Activated naive CD8-positive, alpha-beta T cell treated with anti-CD3 and anti-CD28 coated beads, Interleukin-2, amount 50 U/mL, for 16 hours (primary cell): ENCODE measurements around the gene IMPDH1.

Experiments used
- DNase-seq: peaks from one replicate; pipeline ENCODE4 v3.0.0-alpha.2; 2020; ENCODE audit warnings: low read depth, low spot score

IMPDH1 gene

DNA sequence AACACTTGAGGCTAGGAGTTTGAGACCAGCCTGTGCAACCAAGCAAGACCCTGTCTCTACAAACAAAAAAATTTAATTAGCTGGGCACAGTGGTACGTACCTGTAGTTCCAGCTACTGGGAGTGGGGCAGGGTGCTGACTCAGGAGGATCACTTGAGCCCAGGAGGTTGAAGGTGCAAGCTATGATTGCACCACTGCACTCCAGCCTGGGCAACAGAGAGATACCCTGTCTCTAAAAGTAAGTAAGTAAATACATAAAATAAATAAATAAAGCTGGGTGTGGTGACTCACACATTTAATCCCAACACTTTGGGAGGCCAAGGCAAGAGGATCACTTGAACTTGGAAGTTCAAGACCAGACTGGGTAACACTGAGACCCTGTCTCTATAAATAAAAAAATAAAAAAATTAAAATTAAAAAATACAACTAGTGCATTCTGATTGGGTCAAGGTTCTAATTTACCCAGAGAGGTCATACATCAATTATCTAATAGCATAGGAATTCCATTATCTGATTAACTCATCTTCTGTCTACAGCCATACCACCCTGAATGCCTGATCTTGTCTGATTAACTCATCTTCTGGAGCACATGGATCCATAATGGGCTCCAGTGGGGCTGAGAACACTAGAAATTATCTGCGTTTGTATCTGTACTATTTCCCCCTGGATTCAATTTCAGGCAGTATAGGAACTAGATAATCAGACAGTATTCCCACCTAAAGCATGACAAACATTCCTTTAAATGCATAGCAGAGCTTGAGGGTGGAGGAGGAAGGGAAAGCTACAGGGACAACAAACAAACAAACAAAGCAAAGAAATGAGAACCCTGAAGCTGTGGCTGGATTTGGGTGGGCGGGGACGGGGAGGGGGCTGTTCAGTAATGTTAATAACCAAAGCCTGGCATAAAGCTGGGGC, 24.9 kb upstream of the IMPDH1 start:
- DNase-seq: no peak

DNA sequence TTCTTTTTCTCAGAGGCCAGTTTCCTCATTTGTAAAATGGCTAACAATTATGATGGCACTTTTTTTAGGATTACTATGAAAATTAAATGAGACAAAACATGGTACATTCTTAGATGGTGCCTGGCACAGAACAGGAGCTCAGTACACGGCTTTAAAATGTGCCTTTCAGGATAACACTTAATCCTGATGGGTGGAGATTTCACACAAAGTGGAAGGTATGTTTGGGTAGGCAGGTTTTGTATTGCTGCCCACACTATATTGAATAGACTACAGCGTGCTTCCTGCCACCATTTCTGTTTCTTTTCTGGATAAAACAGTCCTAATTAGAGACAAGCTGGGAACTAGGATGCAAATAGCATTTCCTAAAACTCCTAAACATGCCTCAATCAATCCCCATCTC, 22.0 kb upstream of the IMPDH1 start:
- no peak for DNase-seq

DNA sequence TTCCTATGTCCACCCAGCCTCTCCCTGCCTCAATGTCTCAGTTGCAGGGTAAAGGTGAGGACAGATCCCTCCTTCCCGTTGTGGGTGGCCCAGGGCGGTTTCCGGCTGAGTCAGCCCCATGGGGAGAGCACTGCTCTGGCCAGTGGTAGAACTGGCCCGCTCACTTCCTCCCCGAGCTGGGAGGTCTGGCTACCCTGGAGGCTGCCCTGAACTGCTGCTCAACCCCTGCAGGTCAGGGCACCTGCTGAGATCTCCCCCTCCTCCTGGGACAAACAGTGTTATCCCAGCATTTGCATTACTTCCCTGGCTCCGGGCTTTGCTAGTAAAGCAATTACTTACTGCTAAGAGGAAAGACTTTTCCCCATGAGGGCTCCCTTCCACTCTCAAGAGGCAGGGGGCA, 21.4 kb upstream of the IMPDH1 start:
- no peak for DNase-seq

DNA sequence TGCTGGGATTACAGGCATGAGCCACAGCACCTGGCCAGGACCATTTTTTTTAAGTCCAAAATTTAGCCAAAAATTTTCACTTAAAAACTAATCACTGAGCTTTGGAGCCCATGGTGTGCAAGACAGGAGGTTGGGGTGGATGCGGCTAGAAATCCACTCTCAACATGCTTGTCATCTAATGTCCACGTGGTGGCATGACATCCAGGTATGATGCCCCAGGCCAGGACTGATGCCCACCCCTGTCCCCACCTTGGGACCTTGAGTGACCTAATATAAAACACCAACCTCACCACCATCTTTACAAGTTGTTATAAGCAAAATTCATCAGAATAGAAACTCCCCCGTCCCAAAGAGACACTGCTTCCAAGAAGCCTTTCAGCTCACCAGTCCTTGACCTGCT, 20.4 kb upstream of the IMPDH1 start:
- no peak for DNase-seq

DNA sequence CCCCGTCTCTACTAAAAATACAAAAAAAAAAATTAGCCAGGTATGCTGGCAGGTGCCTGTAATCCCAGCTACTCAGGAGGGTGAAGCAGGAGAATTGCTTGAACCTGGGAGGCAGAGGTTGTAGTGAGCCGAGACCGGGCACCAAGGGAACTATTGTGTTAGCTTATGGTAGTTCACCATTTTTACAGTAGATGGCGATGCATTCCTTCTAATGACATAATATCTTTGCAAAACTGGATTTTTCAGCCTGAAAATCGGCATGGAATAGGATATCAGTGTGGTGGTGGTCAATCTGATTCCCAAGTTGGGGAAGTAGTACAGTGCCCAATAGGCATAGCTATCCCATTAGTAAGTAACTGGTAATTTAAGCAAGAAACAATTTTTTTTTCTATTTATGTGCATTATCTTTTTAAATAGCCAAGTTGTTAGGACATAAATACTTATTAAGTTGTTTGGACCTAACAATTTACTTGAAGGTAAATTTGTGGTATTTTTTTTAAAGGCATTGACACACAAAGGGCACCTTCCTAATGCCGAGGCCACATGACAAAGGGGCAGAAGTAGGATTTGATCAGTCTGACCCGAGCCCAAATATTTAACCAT, 17.6 kb upstream of the IMPDH1 start:
- no peak for DNase-seq

DNA sequence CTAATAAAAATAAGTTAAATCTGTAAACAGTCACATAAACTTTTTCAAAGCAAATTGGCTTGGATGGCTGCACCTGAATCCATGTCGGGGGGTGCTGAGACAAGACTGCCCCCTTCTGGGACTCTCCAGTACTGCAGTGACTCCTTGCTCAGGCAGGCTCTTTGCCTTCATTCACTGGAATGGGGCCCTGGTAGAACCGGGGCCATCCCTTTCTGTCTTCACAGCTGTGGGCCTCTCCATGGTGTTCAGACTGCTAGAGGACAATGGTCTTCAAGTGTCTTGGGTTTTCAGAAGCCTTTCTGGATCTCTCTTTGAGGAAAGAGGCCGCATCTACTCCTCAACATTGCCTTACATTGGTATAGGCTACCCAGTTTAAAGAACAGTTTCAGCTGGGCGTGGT, 16.1 kb upstream of the IMPDH1 start:
- DNase-seq: peak; percentile 33

DNA sequence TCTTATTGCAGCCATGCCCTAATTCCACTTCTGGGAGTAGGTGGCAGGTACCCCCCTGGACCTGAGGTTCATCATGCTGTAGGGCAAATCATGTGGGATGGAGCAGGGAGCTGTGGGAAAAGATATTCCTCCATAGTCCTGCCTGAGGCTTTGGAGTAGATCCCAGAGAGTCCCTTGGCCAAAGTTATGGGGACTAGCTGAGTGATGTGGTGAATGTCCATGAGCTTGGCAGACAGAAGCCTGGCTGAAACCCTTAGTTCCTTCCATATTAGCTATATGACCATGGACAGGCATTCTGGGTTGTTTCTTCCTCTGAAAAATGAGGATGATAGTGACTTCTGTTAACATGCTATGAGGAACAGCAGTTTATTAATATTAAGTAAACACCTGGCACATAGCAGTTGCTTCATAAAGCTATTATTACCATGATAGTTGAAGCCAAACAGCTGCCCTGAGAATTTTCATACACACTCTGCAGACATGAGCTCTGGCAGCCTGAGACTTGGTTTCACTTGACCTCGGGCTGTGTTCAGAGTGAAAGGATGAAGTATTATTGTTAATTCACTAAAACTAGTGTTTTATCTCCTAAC, 15.0 kb upstream of the IMPDH1 start:
- DNase-seq: no peak

DNA sequence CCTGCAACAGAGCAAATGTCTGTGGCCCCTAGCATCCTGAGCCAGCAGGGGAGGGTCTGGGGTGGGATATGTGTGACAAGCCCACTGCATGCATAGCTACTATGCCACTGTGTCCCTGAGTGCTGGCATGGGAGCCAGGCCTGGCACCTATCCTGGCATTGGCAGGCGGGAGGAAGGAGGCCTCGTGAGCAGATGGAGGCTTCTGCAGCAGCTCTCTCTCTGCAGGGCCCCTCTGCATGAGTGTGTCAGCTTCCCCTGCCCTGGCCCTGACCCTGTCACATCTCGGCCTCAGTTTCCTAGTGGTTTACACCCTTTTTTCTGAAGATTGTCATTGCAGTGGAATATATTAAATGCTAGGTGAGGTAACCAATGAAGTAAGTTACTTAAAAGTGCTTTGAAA, 13.1 kb upstream of the IMPDH1 start:
- DNase-seq: no peak

DNA sequence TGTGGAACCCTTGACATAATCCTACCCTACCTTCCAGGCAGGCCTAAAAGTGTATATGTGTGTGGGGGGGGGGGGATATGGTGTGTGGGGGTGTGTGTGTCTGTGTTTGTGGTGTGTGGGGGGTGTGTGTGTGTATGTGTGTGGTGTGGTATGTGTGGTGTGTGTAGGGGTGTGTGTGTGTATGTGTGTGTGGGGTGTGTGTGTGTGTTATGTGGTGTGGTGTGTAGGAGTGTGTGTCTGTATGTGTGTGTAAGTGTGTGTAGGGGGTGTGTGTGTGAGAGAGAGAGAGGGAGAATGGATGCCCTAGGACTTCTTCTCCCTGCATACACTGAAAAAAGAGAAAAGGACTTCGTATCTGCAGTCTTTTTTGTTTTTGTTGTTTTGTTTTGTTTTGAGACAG, 12.3 kb upstream of the IMPDH1 start:
- DNase-seq: no peak

DNA sequence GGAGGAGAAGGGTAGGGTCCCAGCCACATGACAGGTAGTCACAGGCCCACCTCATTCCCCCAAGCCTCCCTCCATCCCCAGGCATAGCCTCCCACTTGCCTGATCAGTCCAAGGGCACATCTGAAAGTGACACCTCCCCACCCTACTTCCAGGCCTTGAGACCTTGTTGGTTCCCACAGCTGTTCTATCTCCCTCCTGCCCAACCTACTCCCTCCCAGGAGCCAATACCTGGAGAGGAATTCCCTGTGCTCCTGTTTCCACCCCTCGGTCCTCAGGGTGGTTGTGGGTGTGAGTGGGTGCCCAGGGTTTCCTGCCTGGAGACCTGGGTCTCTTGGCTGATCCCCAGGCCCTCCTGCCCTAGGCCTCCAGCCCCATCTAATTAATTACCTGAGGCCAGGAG, 11.6 kb upstream of the IMPDH1 start:
- no peak for DNase-seq

DNA sequence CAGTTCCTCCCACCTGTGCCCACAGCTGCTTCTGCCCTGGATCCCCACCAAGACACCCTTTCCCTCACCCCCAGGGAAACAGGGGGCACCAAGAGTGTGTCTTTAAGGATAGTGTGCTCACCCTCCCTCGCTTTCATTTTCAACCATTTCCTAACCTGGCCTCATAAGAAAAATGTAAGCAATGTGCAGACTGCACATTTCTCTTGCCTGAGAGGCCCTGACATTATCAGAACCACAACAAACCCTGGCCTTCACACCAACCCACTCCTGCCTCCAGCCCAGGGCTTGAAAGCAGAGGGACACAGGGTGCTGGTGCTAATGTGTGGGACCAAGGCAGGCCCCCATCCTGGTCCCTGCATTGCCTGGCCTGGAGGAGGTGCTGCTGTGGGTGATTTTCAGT, 11.0 kb upstream of the IMPDH1 start:
- DNase-seq: no peak

DNA sequence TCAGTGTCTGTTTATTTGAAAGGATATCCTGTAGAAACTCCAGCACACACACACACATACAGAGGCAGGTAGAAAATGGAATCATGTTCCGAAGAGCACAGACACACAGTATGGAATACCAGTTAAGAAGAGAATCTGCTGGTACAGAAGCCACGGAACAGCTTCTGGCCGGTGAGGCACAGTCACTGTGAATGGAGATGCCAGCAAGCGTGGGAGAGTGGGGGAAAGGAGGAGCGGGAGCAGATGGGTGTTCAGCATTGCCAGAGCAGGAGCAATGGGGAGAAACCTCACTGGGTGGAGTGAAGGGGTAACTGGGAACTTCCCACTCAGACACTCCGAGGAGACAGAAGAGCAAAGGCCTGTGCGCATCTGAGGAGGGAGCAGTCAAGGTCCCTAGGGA, 9.5 kb upstream of the IMPDH1 start:
- no peak for DNase-seq

DNA sequence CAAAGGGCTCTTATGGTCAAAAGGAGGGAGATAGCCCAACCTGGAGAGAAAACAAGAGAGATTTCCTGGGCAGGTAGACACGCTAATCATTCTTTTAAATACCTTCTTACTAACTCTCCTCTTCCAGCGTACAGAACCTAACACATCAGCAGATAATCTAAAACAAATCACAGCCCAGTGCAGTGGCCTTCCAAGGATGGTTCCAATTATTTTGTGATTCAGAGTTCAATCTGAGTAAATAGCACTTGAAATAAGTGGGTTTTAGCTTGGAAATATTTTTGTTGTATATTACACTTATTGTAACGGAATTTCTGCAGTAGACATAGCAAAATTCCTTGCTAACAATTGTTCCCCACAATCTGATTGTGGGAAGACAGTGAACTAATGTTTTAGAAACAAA, 7.3 kb upstream of the IMPDH1 start:
- DNase-seq: no peak

DNA sequence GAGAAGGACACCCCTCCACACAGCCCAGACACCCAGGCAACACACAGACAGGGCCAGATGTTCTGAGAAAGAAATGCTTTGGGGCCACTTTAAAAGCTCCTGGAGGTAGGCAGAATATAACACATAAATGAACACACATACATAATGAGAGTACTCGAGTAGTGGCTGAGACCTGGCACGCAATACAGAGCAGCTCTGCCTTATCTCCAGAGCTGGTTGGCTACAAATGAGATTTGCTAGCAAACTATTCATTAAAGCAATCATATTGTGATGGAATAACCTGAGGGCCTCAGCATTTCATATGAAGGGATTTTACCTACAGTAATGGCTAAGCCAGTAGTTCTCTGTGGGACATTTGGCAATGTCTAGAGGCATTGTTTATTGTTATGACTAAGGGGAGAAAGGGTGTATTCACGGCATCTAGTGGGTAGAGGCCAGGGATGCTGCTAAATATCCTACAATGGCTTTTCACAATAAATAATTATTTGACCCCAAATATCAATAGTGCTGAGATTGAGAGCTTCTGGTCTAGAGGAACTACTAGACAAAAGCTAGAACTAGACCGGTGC, 5.5 kb upstream of the IMPDH1 start:
- DNase-seq: no peak

DNA sequence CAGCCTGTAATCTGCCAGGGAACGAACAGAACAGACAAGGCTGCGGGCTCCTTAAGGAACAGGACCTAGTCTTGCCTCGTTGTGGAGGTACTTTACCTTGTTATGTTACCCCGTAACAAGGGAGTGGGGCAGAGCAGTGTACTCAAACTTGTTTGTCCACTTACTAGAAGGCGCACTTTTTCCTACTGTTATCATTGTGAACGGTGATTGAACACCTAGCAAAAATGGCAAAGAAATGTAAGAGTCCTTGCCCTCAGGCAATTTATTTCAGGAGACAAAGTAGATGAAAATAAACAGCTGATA, 620 bp upstream of the IMPDH1 start:
- no peak for DNase-seq

DNA sequence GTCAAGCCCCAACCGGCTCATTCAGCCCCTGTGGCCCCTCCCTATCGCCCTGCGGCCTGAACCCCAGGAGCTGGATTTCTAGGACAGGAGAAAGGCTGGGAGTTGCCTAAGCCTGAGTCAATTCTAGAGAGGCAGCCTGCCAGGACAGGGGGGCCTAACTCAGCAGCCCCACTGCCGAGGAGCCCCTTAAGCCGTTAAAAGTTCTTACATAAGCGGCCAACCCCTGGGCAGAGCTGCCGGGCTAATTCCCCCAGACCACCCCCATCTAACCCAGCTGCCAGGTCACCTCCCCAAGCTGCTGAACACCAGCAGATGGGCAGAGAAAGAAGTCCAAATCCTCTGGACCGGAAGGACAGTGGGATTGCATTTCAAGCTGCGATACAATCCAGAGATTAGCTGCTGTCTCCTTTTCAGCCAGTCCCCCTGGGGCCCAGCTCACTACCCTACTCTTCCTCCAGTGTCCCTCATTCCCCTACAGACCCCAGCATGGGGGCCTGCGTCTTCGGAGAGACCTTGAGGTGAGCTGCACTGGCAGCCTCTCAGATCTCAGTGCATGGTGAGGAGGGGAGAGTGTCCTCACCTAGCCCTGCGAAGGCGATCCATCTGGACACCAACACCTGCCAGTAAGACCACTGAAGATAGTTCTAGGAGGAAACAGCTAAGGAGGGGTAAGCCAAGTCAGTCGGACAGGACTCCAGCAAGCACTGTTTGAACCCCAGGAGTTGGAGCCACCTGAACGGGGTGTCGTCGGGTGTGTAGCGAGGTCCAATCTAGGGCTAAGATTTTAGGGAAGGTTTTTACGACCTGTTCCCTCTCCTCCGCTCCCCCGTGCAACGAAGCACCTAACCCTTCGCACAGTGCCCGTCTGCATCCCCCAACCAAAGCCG, 830 bp downstream of the IMPDH1 start:
- no peak for DNase-seq

DNA sequence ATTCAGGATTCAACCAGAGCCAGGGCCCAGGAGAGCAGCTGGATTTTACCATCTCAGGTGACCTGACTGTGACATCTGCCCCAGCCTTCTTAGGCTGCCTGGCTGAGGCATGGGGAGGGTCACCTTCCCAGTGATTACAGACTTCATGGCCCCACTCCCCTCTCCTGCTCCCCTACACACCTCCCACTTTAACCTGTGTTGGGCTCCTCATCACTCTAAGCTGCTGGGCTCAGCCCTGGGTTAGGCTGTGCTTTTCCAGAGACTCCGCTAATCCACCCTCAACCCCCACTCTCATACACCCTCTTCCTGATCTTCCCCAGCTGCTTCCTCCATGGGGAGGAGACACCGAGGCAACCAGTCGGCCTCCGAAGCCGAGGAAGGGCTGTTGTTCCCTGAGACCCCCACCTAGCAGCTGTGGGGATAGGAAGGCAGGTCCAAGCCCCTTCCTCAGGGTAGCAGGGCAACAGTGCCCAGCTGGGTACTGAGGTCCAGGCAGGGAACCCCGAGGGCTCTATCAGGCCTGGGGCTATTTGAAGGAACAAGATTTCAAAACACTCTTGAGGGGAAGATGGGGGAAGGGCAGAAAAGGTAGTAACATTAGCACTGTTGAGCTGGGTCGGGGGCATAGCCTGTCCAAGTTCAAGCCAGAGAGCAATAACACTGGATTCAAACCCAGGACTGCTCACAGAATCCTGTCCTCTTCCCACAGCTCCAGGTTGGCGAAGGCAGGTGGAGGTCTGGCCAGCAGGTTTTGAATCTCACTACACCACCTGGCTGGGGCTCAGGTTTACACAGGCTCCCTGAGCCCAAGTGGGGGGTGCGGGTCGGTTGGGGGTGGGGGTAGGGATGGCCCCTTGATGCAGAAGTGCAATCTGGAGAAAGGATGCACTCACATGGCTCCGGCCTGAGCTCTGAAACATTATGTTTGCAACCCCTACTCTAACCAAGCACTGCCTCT, 1.8 kb downstream of the IMPDH1 start:
- no peak for DNase-seq

DNA sequence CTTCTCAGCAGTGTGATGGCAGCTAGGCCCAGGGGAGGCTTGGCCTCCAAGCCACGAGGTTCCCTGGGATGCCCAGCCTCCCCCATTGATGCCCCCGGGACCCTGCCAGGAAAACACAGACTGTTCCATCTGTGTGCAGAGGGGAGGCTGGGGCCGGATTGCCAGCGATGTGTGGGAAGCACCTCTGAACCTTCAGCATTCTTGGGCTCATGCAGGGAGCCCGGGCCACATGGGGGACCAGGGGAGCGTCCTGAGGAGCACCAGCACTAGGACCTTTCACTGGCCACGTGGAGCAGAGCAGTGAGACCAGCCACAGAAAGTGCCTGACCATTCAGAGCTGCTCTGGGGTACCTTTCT, 2.6 kb downstream of the IMPDH1 start:
- no peak for DNase-seq

DNA sequence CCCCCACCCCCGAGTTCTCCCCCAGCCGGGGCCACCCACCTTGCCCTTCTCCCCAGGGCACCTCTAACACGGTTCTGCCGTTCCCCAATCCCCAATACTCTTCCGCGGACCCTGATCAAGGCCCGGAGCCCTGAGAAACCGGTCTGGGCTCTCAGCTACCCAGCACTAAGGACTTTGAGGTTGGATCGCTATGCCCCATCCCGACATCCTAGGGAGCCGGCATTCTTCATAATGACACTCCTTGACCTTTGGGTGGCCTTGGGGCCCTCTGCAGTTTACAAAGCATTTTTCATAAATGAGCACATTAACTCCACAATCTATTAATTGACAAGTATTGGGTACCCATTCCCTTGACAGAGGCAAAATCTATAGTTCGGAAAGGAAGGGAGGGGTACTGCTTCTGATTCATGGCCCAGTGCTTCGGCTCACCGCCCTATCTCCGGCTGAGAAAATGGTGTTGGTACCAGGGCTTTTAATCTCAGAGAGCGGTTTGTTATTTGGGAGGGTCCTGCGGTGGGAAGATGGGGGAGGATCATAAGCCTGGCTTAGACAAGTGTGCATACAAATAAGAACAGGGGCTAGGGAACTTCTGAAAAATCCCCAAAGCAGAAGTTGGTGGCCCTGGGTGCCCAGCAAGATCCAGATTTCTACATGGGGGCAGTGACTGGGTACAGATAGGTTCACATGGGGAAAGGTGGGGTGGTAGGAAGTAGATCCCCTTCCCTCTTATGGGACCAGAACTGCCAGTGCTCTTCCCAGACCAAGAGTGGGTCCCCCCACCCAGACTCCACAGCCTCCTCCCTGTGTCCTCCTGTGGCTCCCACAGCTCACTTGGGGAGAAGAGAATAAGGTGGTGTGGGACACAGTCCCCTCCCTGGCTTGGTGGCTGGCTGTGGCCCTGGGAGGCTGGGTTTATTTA, 3.2 kb downstream of the IMPDH1 start:
- no peak for DNase-seq
